ENCODE data around the gene STAT4. TPM values are rescaled to one million over a fixed set of nuclear protein-coding genes. Genes with fewer than 3 reads are reported as not detected.

The STAT4 gene
- total and polyA plus RNA-seq, 9 donors = 0.59 to 2.2 (median 1.2) TPM

DNA sequence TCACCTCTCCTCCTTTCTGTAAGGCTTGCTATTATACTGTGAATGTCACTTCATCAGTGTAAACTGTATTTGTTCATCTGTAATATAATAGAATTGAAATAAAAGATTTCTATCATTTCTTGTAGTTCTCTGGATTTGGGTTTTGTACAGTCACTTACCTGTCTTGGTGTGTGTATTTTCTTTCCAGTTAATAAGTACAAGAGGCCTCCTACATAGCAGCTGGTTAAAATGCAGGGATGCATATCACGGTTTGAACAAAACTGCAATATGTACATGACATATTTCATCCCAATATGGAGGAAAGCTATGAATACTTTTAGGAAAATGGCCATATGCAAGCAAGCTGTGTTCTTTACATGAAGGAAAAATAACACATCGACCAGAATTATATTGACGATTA is 131.4 kb downstream of the STAT4 start:
- Histone ChIP-seq H3K4me1 (ENCODE audit: control insufficient read depth, insufficient read depth, low read length) (peaks cover 15% of the 10 kb centered on the region), H3K27me3 (ENCODE audit: control insufficient read depth, insufficient read depth, low read length) (no peaks in the 10 kb centered on the region), H3K36me3 (ENCODE audit: control insufficient read depth, insufficient read depth, low read length) (no peaks in the 10 kb centered on the region), H3K27ac (ENCODE audit: low read length) (no peak overlapping the region), H3K9me3 (replicated peaks; ENCODE audit: control insufficient read depth, low read depth, low read length) (no peaks in the 10 kb centered on the region), H3K4me3 (ENCODE audit: low read length) (no peak overlapping the region)
- no peak for DNase-seq
- no CpG with 5 or more reads among the region's 3 CpGs for WGBS (ENCODE audit: insufficient coverage)

- DNase-seq = no peak
- H3K27me3 ChIP-seq (ENCODE audit: control insufficient read depth, insufficient read depth, low read length) = no peaks in the 10 kb centered on the region
- WGBS (ENCODE audit: insufficient coverage) = no CpG with 5 or more reads among the region's 3 CpGs
- no peak overlapping the region for H3K4me3 ChIP-seq (ENCODE audit: low read length)
- H3K36me3 ChIP-seq (ENCODE audit: control insufficient read depth, insufficient read depth, low read length) = no peaks in the 10 kb centered on the region
- H3K27ac ChIP-seq (ENCODE audit: low read length) = no peak overlapping the region
- peaks cover 16% of the 10 kb centered on the region for H3K4me1 ChIP-seq (ENCODE audit: control insufficient read depth, insufficient read depth, low read length)
- no peaks in the 10 kb centered on the region for H3K9me3 ChIP-seq (replicated peaks; ENCODE audit: control insufficient read depth, low read depth, low read length)
Measured at GRCh38 chr2:191018643-191019119, 132.1 kb downstream of the STAT4 start.

- no peaks in the 10 kb centered on the region for H3K36me3 ChIP-seq (ENCODE audit: control insufficient read depth, insufficient read depth, low read length)
- WGBS (ENCODE audit: insufficient coverage) = no CpG with 5 or more reads among the region's 1 CpG
- no peaks in the 10 kb centered on the region for H3K27me3 ChIP-seq (ENCODE audit: control insufficient read depth, insufficient read depth, low read length)
- no peak for DNase-seq
- no peak overlapping the region for H3K27ac ChIP-seq (ENCODE audit: low read length)
- H3K4me3 ChIP-seq (ENCODE audit: low read length) = no peak overlapping the region
- H3K4me1 ChIP-seq (ENCODE audit: control insufficient read depth, insufficient read depth, low read length) = peaks cover 17% of the 10 kb centered on the region
- H3K9me3 ChIP-seq (replicated peaks; ENCODE audit: control insufficient read depth, low read depth, low read length) = no peaks in the 10 kb centered on the region
Measured at GRCh38 chr2:191018048-191018447, 132.7 kb downstream of the STAT4 start.

- WGBS (ENCODE audit: insufficient coverage) = 90% methylated on average over 2 of the region's 8 CpGs
- H3K36me3 ChIP-seq (ENCODE audit: control insufficient read depth, insufficient read depth, low read length) = peaks cover 18% of the 10 kb centered on the region
- no peak overlapping the region for H3K27ac ChIP-seq (ENCODE audit: low read length)
- peaks cover 33% of the 10 kb centered on the region for H3K4me1 ChIP-seq (ENCODE audit: control insufficient read depth, insufficient read depth, low read length)
- no peaks in the 10 kb centered on the region for H3K9me3 ChIP-seq (replicated peaks; ENCODE audit: control insufficient read depth, low read depth, low read length)
- H3K4me3 ChIP-seq (ENCODE audit: low read length) = no peak overlapping the region
- no peaks in the 10 kb centered on the region for H3K27me3 ChIP-seq (ENCODE audit: control insufficient read depth, insufficient read depth, low read length)
- DNase-seq = no peak
Measured at GRCh38 chr2:191015831-191016230, 135.0 kb downstream of the STAT4 start.

GRCh38 chr2:191015239-191015638 is 135.6 kb downstream of the STAT4 start:
- Histone ChIP-seq H3K9me3 (replicated peaks; ENCODE audit: control insufficient read depth, low read depth, low read length) (no peaks in the 10 kb centered on the region), H3K27me3 (ENCODE audit: control insufficient read depth, insufficient read depth, low read length) (no peaks in the 10 kb centered on the region), H3K36me3 (ENCODE audit: control insufficient read depth, insufficient read depth, low read length) (peaks cover 19% of the 10 kb centered on the region), H3K4me3 (ENCODE audit: low read length) (no peak overlapping the region), H3K4me1 (ENCODE audit: control insufficient read depth, insufficient read depth, low read length) (peaks cover 30% of the 10 kb centered on the region), H3K27ac (ENCODE audit: low read length) (peak overlapping the region; percentile 98)
- DNase-seq = no peak
- 100% methylated on average over 2 of the region's 2 CpGs for WGBS (ENCODE audit: insufficient coverage)

- no peaks in the 10 kb centered on the region for H3K9me3 ChIP-seq (replicated peaks; ENCODE audit: control insufficient read depth, low read depth, low read length)
- H3K4me1 ChIP-seq (ENCODE audit: control insufficient read depth, insufficient read depth, low read length) = peaks cover 30% of the 10 kb centered on the region
Measured at GRCh38 chr2:191014653-191015020, 136.2 kb downstream of the STAT4 start.

DNA sequence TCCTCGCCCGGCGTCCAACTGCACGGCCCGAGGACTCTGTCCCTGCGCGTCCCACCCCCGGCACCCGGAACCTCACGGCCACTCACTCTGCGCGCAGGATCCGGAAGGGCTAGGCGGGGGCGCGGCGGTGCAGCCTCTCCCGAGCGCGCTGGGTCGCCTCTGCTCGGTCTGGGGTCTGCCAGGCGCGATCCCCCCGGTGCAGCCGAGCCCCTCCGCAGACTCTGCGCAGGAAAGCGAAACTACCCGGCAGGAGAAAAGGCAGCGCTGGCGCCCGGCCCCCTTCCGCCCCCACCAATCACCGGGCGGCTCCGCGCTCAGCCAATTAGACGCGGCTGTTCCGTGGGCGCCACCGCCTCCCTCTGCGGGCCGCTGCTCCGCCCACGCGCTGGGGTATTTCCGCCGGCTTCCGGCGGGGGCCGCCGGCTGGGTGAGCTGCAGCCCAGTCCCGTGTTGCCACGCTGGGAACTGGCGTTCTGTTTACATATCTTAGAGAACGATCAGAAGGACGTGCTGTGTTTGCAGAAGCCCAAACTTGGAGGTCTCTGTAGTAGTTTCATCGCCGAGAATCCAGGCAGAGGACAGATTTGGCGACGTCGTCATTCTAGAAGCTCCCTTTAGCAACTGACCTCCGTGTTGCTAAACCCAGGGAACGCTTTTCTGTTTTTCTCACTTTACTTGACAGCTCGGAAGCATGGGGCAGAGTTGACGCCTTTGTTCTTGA is 136.7 kb downstream of the STAT4 start, which contains the start of gene STAT1:
Gene STAT1 (minus strand): TSS at position 240 of the 721 bp plus-strand sequence. CDS start 4,168 bp downstream, outside the sequence.
- Histone ChIP-seq H3K4me1 (ENCODE audit: control insufficient read depth, insufficient read depth, low read length) (peaks cover 30% of the 10 kb centered on the region), H3K27me3 (ENCODE audit: control insufficient read depth, insufficient read depth, low read length) (no peaks in the 10 kb centered on the region), H3K36me3 (ENCODE audit: control insufficient read depth, insufficient read depth, low read length) (peaks cover 19% of the 10 kb centered on the region), H3K9me3 (replicated peaks; ENCODE audit: control insufficient read depth, low read depth, low read length) (no peaks in the 10 kb centered on the region), H3K4me3 (ENCODE audit: low read length) (peak within 1 kb of the TSS; percentile 73), H3K27ac (ENCODE audit: low read length) (peak within 1 kb of the TSS; percentile 98)
- peak; percentile 97 for DNase-seq
- WGBS (ENCODE audit: insufficient coverage) = under 1% methylated on average over 68 of the region's 68 CpGs

More at GRCh38 chr2:191014653-191015020, 136.2 kb downstream of the STAT4 start:
- WGBS (ENCODE audit: insufficient coverage) = 56% methylated on average over 3 of the region's 4 CpGs
- Histone ChIP-seq H3K4me3 (ENCODE audit: low read length) (peak overlapping the region; percentile 73), H3K27me3 (ENCODE audit: control insufficient read depth, insufficient read depth, low read length) (no peaks in the 10 kb centered on the region), H3K36me3 (ENCODE audit: control insufficient read depth, insufficient read depth, low read length) (peaks cover 19% of the 10 kb centered on the region), H3K27ac (ENCODE audit: low read length) (peak overlapping the region; percentile 98)
- no peak for DNase-seq

- Histone ChIP-seq H3K36me3 (ENCODE audit: control insufficient read depth, insufficient read depth, low read length) (peaks cover 22% of the 10 kb centered on the region), H3K9me3 (replicated peaks; ENCODE audit: control insufficient read depth, low read depth, low read length) (no peaks in the 10 kb centered on the region), H3K4me1 (ENCODE audit: control insufficient read depth, insufficient read depth, low read length) (peaks cover 30% of the 10 kb centered on the region), H3K4me3 (ENCODE audit: low read length) (peak overlapping the region; percentile 73), H3K27ac (ENCODE audit: low read length) (peak overlapping the region; percentile 93), H3K27me3 (ENCODE audit: control insufficient read depth, insufficient read depth, low read length) (no peaks in the 10 kb centered on the region)
- 1% methylated on average over 13 of the region's 14 CpGs for WGBS (ENCODE audit: insufficient coverage)
- DNase-seq = no peak
Measured at GRCh38 chr2:191013682-191013931, 137.2 kb downstream of the STAT4 start.

GRCh38 chr2:191012845-191013681 is 137.7 kb downstream of the STAT4 start:
- Histone ChIP-seq H3K4me3 (ENCODE audit: low read length) (peak overlapping the region; percentile 73), H3K9me3 (replicated peaks; ENCODE audit: control insufficient read depth, low read depth, low read length) (no peaks in the 10 kb centered on the region), H3K27ac (ENCODE audit: low read length) (peak overlapping the region; percentile 93), H3K27me3 (ENCODE audit: control insufficient read depth, insufficient read depth, low read length) (no peaks in the 10 kb centered on the region), H3K4me1 (ENCODE audit: control insufficient read depth, insufficient read depth, low read length) (peaks cover 30% of the 10 kb centered on the region), H3K36me3 (ENCODE audit: control insufficient read depth, insufficient read depth, low read length) (peaks cover 26% of the 10 kb centered on the region)
- no peak for DNase-seq
- 11% methylated on average over 7 of the region's 14 CpGs for WGBS (ENCODE audit: insufficient coverage)

GRCh38 chr2:191012346-191012745 is 138.4 kb downstream of the STAT4 start:
- H3K36me3 ChIP-seq (ENCODE audit: control insufficient read depth, insufficient read depth, low read length) = peaks cover 26% of the 10 kb centered on the region
- H3K4me3 ChIP-seq (ENCODE audit: low read length) = peak overlapping the region; percentile 73
- no peaks in the 10 kb centered on the region for H3K27me3 ChIP-seq (ENCODE audit: control insufficient read depth, insufficient read depth, low read length)
- no peaks in the 10 kb centered on the region for H3K9me3 ChIP-seq (replicated peaks; ENCODE audit: control insufficient read depth, low read depth, low read length)
- DNase-seq = no peak
- peaks cover 30% of the 10 kb centered on the region for H3K4me1 ChIP-seq (ENCODE audit: control insufficient read depth, insufficient read depth, low read length)
- no CpG with 5 or more reads among the region's 3 CpGs for WGBS (ENCODE audit: insufficient coverage)
- H3K27ac ChIP-seq (ENCODE audit: low read length) = peak overlapping the region; percentile 93
